Spleen (tissue), 11 donors: ENCODE results near the gene LAMA5. TPM values are rescaled to one million over a fixed set of nuclear protein-coding genes. Genes with fewer than 3 reads are reported as not detected.

ENCODE experiments used
- DNase-seq: peaks from one replicate; pipeline ENCODE4 v3.0.0-alpha.2; 2020
- H3K27ac ChIP-seq, 8 donors: fragments of 200-600 bp; sonication (generic) in 7 of 8; 1 replicate in 4 of 8; 2 replicates in 4 of 8; pipeline versions ENCODE4 v1.5.0 to v1.8.0; 2016 to 2021; ENCODE audit warnings: inconsistent platforms in 4 of 8, mild to moderate bottlenecking in 4 of 8, moderate library complexity in 1 of 8
- H3K27me3 ChIP-seq, 7 donors: fragments of 200-600 bp; sonication (generic) in 6 of 7; replicated peaks in 1 of 7; 1 replicate in 4 of 7; 2 replicates in 3 of 7; pipeline versions ENCODE4 v1.5.0 to v1.8.0; 2016 to 2021; ENCODE audit warnings: inconsistent platforms in 3 of 7, mild to moderate bottlenecking in 1 of 7
- H3K36me3 ChIP-seq, 6 donors: fragments of 200-600 bp; sonication (generic) in 5 of 6; 1 replicate in 4 of 6; 2 replicates in 2 of 6; pipeline versions ENCODE4 v1.5.0 to v1.8.0; 2016 to 2021; ENCODE audit warnings: inconsistent platforms in 2 of 6
- H3K4me1 ChIP-seq, 6 donors: fragments of 200-600 bp; sonication (generic) in 5 of 6; 1 replicate in 3 of 6; 2 replicates in 3 of 6; pipeline versions ENCODE4 v1.5.0 to v1.8.0; 2016 to 2021; ENCODE audit warnings: inconsistent platforms in 3 of 6
- H3K4me3 ChIP-seq, 8 donors: fragments of 200-600 bp; sonication (generic) in 7 of 8; 1 replicate in 4 of 8; 2 replicates in 4 of 8; pipeline versions ENCODE4 v1.5.0 to v1.8.0; 2016 to 2021; ENCODE audit warnings: inconsistent platforms in 4 of 8, mild to moderate bottlenecking in 4 of 8, moderate library complexity in 2 of 8
- H3K9me3 ChIP-seq, 8 donors: fragments of 200-600 bp; sonication (generic) in 7 of 8; 1 replicate in 4 of 8; 2 replicates in 4 of 8; pipeline versions ENCODE4 v1.5.0 to v1.8.0; 2016 to 2021; ENCODE audit warnings: inconsistent platforms in 4 of 8
- CTCF ChIP-seq, 11 experiments: fragments of 200-600 bp in 7 of 11; fragments of 450-650 bp in 4 of 11; sonication (generic) in 4 of 11; IDR thresholded peaks in 8 of 11; conservative IDR thresholded peaks in 3 of 11; 1 replicate in 7 of 11; 2 replicates in 4 of 11; pipeline versions ENCODE4 v1.4.0 to v1.8.0; 2016 to 2021; ENCODE audit warnings: antibody characterized with exemption in 11 of 11, inconsistent platforms in 4 of 11, mild to moderate bottlenecking in 1 of 11
- POLR2A ChIP-seq, 3 donors: fragments of 450-650 bp; IDR thresholded peaks; one replicate each; pipeline ENCODE4 v1.5.1; 2017; ENCODE audit warnings: antibody characterized with exemption in 3 of 3, mild to moderate bottlenecking in 1 of 3
- POLR2AphosphoS5 ChIP-seq, 3 donors: sonication (generic); formaldehyde crosslinking; IDR thresholded peaks; one replicate each; pipeline ENCODE4 v1.5.1; 2017; ENCODE audit warnings: antibody characterized with exemption in 3 of 3
- WGBS, 5 donors: extraction: QIAGEN DNeasy Blood & Tissue Kit in 3 of 5; methylation state at CpG; one replicate each; pipeline versions ENCODE4 v1.1.5 to v1.1.7; 2013 to 2018; 5-methylcytosine and 5-hydroxymethylcytosine counted together
- intact Hi-C: fragments of 100-400 bp; cut with DNase I; formaldehyde crosslinking; loops from one replicate; pipeline ENCODE4 v1.15.0; 2023; ENCODE audit warnings: low total_unique reads
- polyA plus RNA-seq, 3 donors: library from polyadenylated mRNA; stranded (reverse); fragments of 200-250 nt; gene quantifications; one replicate each; pipeline ENCODE4 v1.2.1, GENCODE V29; 2013
- total RNA-seq, 7 donors: library from RNA; depleted of rRNA in 3 of 7; stranded (reverse); fragments of >200 nt in 3 of 7; fragmentation: NEBNext Ultra II Directional in 4 of 7; extraction: Animal tissue kit (Norgen Biotek cat#: 25700) in 4 of 7; gene quantifications; one replicate each; pipeline versions ENCODE4 v1.1.0 to v1.2.1, GENCODE V29; 2016 to 2021
- donor health status: healthy with polysubstance abuse.
- donor health status: DM: no; HTN: no; CAD: no; lungs with moderate emphysema.
- donor health status: DM: no; HTN: no; CAD: no.
- donor health status: Bipolar disorder and iron deficiency.
- donor health status: healthy.
- donor health status: DM: no; HTN: no; CAD: no.
- donor health status: DM: yes; HTN: yes; CAD: no.

LAMA5 gene
- total and polyA plus RNA-seq, 10 donors, result 46.5 to 266 (median 115) TPM

- no peak overlapping the region for H3K27ac ChIP-seq
- WGBS, 5 donors, result 81 to 93% (median 90%) methylated on average over 10 of the region's 10 CpGs
- no peak overlapping the region for H3K4me3 ChIP-seq
- no peaks in the 10 kb centered on the region for H3K27me3 ChIP-seq
- intact Hi-C loops, result no loop called here
- TF ChIP-seq POLR2AphosphoS5 (IDR thresholded peaks at IDR 0.05) (no peak), POLR2A (IDR thresholded peaks at IDR 0.05) (no peak), CTCF (IDR thresholded peaks at IDR 0.05 in 8 of 11, conservative IDR thresholded peaks at IDR 0.05 in 3 of 11) (no peak)
- DNase-seq, result no peak
- H3K9me3 ChIP-seq, result no peaks in the 10 kb centered on the region
- H3K36me3 ChIP-seq, result peaks cover 0 to 48% (median 0%) of the 10 kb centered on the region in 6 donors
- peaks cover 2 to 26% (median 12%) of the 10 kb centered on the region in 6 donors for H3K4me1 ChIP-seq
Measured at GRCh38 chr20:62400541-62400940, 33.4 kb upstream of the LAMA5 start.

DNA sequence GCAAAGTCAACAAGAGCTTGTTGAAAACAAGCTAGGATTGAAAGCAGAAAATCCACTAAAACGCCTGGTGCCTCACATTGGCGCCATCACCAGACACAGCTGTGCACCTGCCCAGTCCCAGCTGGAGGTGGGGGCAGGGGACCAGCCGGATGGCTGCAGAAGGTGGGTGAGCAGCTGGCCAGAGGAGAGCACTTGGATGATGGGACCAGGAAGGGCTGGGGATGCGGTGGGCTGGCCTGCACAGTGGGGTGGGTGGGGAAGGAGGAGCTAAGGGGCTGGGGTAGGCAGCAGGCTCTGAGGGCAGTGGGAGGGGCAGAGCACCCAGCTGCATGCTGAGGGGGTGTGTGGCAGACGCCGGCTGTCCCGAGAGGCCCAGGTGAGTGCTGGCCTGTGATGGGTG is 32.9 kb upstream of the LAMA5 start:
- Histone ChIP-seq H3K4me3 (no peak overlapping the region), H3K9me3 (no peaks in the 10 kb centered on the region), H3K27ac (no peak overlapping the region), H3K4me1 (peaks cover 0 to 21% (median 6%) of the 10 kb centered on the region in 6 donors), H3K27me3 (no peaks in the 10 kb centered on the region), H3K36me3 (peaks cover 0 to 53% (median 0%) of the 10 kb centered on the region in 6 donors)
- intact Hi-C loops, result no loop called here
- DNase-seq, result no peak
- WGBS, 5 donors, result 81 to 90% (median 83%) methylated on average over 7 of the region's 7 CpGs
- TF ChIP-seq POLR2AphosphoS5 (IDR thresholded peaks at IDR 0.05) (no peak), CTCF (IDR thresholded peaks at IDR 0.05 in 8 of 11, conservative IDR thresholded peaks at IDR 0.05 in 3 of 11) (no peak), POLR2A (IDR thresholded peaks at IDR 0.05) (no peak)

DNA sequence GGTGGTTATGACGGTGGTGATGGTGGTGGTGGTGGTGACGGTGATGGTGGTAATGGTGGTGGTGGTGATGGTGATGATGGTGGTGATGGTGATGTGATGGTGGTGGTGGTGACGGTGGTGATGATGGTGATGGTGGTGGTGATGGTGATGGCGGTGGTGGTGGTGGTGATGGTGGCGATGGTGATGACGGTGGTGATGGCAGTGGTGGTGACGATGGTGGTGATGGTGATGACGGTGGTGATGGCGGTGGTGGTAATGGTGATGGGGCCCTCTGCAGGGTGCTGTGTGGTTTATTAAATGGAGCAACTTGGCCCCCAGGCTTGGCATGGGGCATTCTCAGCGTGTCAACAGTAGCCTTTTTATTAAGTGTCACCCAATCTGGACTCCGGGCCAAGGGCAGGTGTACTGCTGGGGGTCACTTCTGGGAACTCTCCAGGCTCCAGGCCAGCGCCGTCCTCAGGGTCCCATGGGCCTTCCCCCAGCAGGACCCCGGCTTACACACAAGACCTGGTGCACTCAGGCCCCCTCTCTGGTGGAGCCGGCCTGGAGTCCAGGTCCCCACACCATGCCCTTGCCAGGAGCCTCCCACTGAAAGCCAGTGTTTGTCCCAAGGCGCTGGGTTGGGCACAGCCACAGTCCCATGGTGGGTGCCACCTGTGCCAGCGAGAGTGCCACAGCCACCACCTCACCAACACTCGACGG is 31.2 kb upstream of the LAMA5 start:
- intact Hi-C loops, result no loop called here
- Histone ChIP-seq H3K36me3 (peaks cover 0 to 68% (median 12%) of the 10 kb centered on the region in 6 donors), H3K4me3 (no peak overlapping the region), H3K27me3 (no peaks in the 10 kb centered on the region), H3K4me1 (peaks cover 0 to 9% (median 0%) of the 10 kb centered on the region in 6 donors), H3K9me3 (no peaks in the 10 kb centered on the region), H3K27ac (no peak overlapping the region)
- WGBS, 5 donors, result 87 to 97% (median 91%) methylated on average over 15 to 19 of the region's 19 CpGs
- DNase-seq, result no peak
- TF ChIP-seq POLR2A (IDR thresholded peaks at IDR 0.05), result no peak
- TF ChIP-seq CTCF (IDR thresholded peaks at IDR 0.05 in 8 of 11, conservative IDR thresholded peaks at IDR 0.05 in 3 of 11), result no peak
- TF ChIP-seq POLR2AphosphoS5 (IDR thresholded peaks at IDR 0.05), result no peak

DNA sequence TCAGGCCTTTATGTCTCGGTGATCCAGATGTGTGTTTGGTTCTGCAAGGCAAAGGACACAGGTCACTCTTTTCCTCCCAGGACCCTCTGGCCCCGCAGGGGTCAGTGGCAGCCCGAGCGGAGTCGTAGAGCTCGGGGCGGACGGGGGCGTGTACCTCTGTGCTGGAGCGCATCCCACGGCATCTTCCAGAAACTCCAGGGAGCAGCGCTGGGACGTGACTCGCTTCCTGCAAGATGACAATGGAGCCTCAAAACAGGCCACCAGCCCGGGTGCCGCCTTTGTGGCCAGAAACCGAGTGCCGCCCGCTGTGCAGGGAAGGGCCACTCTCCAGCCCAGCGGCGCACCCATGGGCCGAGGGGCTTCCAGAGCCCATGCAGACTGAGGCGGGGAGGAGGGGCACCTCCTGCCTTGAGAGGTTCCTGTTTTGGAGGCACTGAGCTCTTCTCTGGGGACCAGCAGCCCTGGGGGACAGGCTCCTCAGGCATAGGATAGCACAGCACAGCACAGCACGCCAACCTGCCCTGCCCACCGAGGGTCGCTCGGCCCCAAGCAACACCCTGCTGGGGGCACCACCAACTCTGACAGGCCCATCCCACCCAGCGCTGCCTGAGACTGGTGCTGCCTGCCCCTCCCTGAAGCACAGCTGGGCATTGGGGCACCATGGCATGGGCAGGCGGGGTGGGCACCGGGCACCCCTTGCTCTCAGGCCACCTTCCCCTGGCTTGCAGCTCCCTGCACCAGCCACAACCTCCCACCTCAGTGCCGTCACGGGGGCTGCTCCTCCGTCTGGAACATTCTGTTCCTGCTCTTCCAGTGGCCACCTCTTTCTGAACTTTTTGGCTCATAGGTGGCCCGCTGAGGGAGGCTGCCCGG is 29.5 kb upstream of the LAMA5 start:
- Histone ChIP-seq H3K27ac (no peak overlapping the region), H3K4me3 (no peak overlapping the region), H3K27me3 (no peaks in the 10 kb centered on the region), H3K9me3 (no peaks in the 10 kb centered on the region), H3K4me1 (peaks cover 0 to 2% (median 0%) of the 10 kb centered on the region in 6 donors), H3K36me3 (peaks cover 0 to 68% (median 16%) of the 10 kb centered on the region in 6 donors)
- TF ChIP-seq CTCF (IDR thresholded peaks at IDR 0.05 in 8 of 11, conservative IDR thresholded peaks at IDR 0.05 in 3 of 11) (no peak), POLR2A (IDR thresholded peaks at IDR 0.05) (no peak), POLR2AphosphoS5 (IDR thresholded peaks at IDR 0.05) (no peak)
- intact Hi-C loops, result no loop called here
- no peak for DNase-seq
- 86 to 94% (median 90%) methylated on average over 21 to 35 of the region's 35 CpGs for WGBS, 5 donors
